Measurements from ENCODE around the gene TMBIM1.
"Not testable (repeated sequence)": the region's sequence is repeated elsewhere in the genome, so short reads cannot be mapped to it uniquely, and the experiment has no call there.

TMBIM1 gene

DNA sequence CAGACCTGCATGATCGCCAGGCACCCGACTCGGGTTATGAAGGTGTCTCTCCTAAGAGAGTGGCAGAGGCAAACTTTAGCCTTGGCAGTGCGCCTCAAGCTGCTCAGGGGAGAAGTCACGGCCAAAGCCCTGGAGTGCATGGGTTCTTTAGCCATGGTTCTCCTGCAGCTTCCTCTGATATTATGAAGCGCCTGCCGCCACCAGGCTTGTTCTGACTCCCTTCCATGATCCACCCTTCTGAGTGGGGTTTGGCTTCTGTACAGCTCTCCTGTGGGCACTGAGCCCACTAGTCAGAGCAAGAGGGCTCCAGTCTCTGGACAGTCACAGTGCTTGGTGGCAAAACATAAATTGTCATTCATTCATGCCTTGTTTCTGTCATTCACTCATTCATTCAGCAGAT lies 25.9 kb upstream of the TMBIM1 start:
- no peak for DNase-seq (ENCODE audit: low read depth)

GRCh38 chr2:218317835-218318234 lies 25.5 kb upstream of the TMBIM1 start:
- no peak for DNase-seq (ENCODE audit: low read depth)

DNA sequence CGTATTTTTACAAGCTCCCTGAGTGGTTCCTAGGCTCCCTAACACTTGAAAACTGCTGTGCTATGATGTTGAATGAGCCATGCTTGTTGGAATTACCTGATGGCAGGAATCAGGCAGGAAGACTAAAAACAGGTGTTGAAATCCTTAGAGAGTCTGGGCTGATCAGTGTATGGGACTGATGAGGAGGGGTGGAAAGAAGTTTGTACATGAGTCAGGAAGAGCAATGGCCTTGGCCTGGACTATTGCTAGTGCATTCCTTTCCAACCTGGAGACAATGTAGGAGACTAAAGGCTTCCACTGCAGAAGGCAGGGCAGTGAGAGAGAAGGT lies 25.0 kb upstream of the TMBIM1 start:
- DNase-seq (ENCODE audit: low read depth) = peak; percentile 58

DNA sequence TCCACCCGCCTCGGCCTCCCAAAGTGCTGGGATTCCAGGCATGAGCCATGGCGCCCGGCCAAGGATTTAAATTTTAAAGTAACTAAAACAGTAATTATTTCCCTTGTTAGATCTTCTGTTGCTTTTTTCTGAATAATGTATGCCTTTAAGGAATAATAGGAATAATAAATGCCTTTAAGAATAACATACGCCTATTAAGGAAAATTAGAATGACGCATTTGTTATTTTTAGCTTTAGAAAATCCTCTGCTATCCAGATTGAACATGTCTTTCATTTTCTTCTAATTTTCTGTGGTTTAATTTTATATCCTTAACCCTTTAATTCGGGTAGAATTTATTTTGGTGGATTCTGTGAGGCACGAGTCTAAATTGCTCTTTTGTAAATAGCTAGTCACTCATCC lies 23.1 kb upstream of the TMBIM1 start:
- DNase-seq (ENCODE audit: low read depth) = no peak

DNA sequence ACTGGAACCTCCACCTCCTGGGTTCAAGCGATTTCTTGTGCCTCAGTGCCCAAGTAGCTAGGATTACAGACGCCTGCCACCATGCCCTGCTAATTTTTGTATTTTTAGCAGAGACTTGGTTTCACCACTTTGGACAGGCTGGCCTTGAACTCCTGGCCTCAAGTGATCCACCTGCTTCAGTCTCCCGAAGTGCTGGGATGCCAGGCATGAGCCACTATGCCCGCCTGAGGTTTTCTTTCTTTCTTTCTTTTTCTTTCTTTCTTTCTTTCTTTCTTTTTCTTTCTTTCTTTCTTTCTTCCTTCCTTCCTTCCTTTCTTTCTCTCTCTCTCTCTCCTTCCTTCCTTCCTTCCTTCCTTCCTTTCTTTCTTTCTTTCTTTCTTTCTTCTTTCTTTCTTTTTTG lies 22.5 kb upstream of the TMBIM1 start:
- not testable (repeated sequence) for DNase-seq (ENCODE audit: low read depth)

GRCh38 chr2:218313356-218313755 lies 21.1 kb upstream of the TMBIM1 start:
- DNase-seq (ENCODE audit: low read depth) = no peak

DNA sequence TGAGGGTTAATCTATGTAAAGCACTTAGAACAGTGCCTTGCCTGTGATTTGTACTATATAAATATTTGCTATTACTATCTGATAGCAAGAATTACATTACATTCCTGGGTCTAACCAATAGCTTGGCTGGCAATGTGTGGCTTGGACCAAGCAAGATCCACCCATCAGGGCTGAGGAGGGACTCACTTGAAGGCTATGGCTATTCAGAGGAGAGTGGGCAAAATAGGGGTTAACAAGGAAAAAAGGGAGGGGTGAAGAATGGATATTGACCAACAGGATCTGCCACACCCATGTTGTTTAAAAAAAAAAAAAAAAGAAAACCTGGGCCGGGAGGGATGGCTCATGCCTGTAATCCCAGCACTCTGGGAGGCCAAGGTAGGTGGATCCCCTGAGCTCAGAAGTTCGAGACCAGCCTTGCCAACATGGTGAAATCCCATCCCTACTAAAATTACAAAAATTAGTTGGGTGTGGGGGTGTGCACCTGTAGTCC lies 20.0 kb upstream of the TMBIM1 start:
- DNase-seq (ENCODE audit: low read depth) = peak; percentile 41

GRCh38 chr2:218311541-218312266 lies 19.4 kb upstream of the TMBIM1 start:
- peak; percentile 58 for DNase-seq (ENCODE audit: low read depth)

GRCh38 chr2:218310853-218311540 lies 18.7 kb upstream of the TMBIM1 start:
- no peak for DNase-seq (ENCODE audit: low read depth)

GRCh38 chr2:218307415-218308090 lies 15.2 kb upstream of the TMBIM1 start:
- DNase-seq (ENCODE audit: low read depth) = no peak

DNA sequence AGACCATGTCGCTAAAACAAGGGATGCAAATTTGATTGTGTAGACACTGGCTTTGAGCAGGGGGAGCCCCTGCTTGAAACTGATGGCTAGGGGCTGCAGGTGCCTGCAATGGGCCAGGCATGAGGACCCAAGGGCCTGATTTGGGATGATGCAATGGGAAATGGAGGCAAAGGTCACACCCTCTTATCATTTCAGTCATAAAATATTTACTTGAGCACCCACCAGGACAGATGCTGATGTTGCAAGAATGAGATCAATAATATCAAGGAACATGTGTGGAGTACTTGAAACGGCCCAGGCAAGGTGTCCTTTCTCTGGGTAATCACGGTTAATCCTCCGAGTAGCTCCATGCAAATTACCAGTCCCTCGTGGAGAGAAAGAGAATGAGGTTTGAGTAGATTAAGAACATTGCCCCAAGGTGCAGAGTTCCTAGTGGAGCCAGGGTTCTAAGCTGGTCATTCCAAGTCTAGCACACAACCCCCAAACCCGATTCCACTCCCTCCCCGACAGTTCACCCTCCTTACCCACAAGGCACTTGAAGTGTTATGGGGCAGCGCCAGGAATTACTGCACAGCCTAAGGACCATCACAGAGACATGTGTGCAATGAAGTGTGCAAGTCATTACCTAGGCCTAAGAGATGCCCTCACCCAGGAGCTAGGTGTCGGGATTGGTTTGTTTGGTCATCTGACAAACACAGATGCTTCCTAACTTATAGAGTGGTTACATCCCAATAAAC lies 14.0 kb upstream of the TMBIM1 start:
- no peak for DNase-seq (ENCODE audit: low read depth)

DNA sequence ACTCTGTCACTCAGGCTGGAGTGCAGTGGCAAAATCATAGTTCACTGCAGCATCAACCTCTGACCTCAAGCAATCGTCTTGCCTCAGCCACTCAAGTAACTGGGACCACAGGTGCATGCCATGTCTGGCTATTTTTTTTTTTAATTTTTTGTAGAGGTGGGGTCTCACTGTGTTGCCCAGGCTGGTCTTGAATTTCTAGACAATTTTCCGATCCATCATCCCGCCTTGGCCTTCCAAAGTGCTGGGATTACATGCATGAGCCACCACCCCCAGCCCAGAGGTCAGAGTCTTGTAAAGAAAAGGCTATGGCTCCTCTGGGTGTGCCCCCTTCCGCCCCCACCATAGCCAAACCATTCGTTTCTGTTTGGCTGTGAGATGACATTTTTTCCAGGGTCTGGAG lies 13.1 kb upstream of the TMBIM1 start:
- DNase-seq (ENCODE audit: low read depth) = no peak

DNA sequence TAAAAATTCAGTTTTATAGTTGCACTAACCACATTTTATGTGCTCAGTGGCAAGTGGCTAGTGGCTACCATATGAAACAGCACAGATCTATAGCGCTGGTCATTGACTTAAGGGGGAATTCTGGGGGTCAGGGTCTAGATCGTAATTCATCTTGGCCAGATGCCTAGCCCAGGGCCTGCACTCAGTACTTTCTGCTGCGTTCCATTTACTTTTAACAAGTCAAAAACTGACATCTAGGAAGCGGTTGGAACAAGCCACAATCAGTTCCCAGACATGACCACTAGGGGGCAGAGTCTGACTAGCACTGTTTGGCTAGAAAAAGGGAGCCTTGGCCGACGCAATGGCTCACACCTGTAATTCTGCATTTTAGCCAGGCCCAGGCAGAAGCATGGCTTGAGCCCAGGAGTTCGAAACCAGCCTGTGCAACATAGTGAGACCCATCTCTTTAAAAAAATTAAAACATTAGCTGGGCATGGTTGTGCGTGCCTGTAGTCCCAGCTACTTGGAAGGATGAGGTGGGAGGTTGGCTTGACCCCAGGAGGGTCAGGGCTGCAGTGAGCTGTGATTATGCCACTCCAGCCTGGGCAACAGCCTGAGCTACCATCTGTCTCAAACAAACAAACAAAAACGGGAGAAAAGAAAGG lies 9.0 kb upstream of the TMBIM1 start:
- DNase-seq (ENCODE audit: low read depth) = peak; percentile 81

DNA sequence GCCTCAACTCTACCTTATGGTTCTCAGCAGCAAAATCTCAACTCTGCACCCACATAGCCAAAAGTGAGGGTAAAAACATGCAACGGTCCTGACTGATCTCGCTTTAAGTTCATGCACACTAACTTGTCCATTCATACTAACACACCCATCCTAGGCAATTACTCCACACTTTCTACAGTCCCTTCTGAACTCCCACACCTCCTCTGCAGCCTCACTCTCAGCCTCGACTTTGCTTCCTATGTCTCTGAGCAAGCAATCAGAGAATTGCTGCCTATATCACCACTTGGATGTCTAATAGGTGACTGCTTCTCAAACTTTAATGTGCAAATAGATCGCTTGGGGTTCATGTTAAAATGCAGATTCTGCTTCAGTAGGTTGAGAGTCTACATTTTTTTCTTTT lies 7.8 kb upstream of the TMBIM1 start:
- DNase-seq (ENCODE audit: low read depth) = no peak

DNA sequence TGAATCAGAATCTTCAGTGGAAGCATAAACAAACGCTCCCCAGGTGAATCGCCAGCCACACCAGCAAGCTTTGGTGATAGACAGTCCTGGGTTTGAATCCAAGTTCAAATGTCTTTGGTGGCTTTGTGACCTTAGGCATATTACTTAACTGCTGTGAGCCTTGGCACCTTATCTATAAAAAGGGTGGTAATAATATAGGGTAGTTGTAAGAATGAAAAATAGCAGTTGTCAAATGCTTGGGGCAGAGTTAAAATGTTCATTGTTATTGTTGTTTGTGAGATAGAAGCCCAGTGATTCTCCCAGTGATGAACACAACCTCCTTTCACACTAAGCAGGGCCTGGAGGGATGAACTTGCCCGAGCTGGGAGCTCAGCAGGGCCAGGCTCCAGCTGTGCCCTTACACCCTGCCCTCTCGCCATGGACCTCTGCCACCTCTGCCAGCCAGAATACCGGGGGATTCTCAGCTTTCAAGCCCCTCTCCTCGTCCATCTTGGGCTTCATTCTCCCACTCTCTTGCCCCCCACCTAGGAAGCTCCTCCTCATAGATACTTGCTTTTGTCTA lies 6.1 kb upstream of the TMBIM1 start:
- DNase-seq (ENCODE audit: low read depth) = no peak

GRCh38 chr2:218296847-218297246 lies 4.5 kb upstream of the TMBIM1 start:
- no peak for DNase-seq (ENCODE audit: low read depth)

- no peak for DNase-seq (ENCODE audit: low read depth)
These were observed 3.9 kb upstream of the TMBIM1 start for GRCh38 chr2:218296200-218296599.

GRCh38 chr2:218295029-218295428 lies 2.7 kb upstream of the TMBIM1 start:
- DNase-seq (ENCODE audit: low read depth) = peak; percentile 70

DNA sequence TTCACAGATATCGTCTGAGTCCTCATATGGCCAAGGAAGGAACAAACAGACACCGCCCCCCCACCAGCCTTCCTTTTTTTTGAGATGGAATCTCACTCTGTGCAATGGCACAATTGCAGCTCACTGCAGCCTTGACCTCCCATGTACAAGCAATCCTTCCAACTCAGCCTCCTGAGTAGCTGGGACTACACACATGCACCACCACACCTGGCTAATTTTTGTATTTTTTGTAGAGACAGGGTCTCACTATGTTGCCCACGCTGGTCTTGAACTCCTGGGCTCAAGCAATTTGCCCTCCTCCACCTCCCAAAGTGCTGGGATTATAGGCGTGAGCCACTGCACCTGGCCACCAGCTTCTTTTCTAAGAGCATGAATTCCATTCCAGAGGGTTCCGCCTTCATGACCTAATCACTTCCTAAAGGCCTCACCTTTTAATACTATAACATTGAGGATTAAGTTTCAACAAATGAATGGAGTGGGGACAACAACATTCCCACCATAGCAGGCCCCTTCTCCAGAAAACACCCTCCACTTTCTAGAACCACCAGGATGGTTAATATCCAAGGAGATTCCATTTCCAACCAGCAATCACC lies 2.2 kb upstream of the TMBIM1 start:
- DNase-seq (ENCODE audit: low read depth) = no peak

GRCh38 chr2:218293715-218294429 lies 1.6 kb upstream of the TMBIM1 start:
- no peak for DNase-seq (ENCODE audit: low read depth)

Data from amniotic epithelial cell (primary cell).